GM10266 (cell line): ENCODE measurements around the gene DHODH.
"Not testable (repeated sequence)": the region's sequence is repeated elsewhere in the genome, so short reads cannot be mapped to it uniquely, and the experiment has no call there.

Experiments used
- DNase-seq: peaks from one replicate; pipeline ENCODE4 v3.0.0; 2012; ENCODE audit errors: extremely low spot score
- CTCF ChIP-seq: IDR thresholded peaks from 2 replicates; pipeline ENCODE4 v1.5.1; 2012; ENCODE audit warnings: mild to moderate bottlenecking, low read depth; ENCODE audit not compliant: control insufficient read depth, insufficient read depth; ENCODE audit errors: missing control alignments

The DHODH gene

GRCh38 chr16:72043058-72043457, 34.5 kb downstream of the DHODH start:
- no peak for DNase-seq
- TF ChIP-seq CTCF = no peak

- no peak for TF ChIP-seq CTCF
Measured at GRCh38 chr16:72043539-72043938, 35.0 kb downstream of the DHODH start.

GRCh38 chr16:72044296-72044695, 35.8 kb downstream of the DHODH start:
- no peak for DNase-seq
- TF ChIP-seq CTCF = no peak

More at GRCh38 chr16:72043539-72043938, 35.0 kb downstream of the DHODH start:
- DNase-seq = no peak

- TF ChIP-seq CTCF = no peak
- no peak for DNase-seq
Measured at GRCh38 chr16:72044825-72045359, 36.3 kb downstream of the DHODH start.

- no peak for TF ChIP-seq CTCF
- DNase-seq = no peak
Measured at GRCh38 chr16:72049110-72049509, 40.6 kb downstream of the DHODH start.

GRCh38 chr16:72050769-72051464, 42.4 kb downstream of the DHODH start:
- TF ChIP-seq CTCF = no peak
- DNase-seq = no peak

GRCh38 chr16:72051818-72052217, 43.3 kb downstream of the DHODH start:
- DNase-seq = no peak
- no peak for TF ChIP-seq CTCF

GRCh38 chr16:72054254-72054847, 45.8 kb downstream of the DHODH start, which contains the start of gene HP:
HP (plus strand) TSS chr16:72054505; CDS start chr16:72054653, 148 bp downstream.
- DNase-seq = not testable (repeated sequence)
